GM18502 (cell line): ENCODE data around the gene MMEL1.

ENCODE experiments used
- ATAC-seq: cut with Tn5 transposase; IDR thresholded peaks from one replicate; pipeline ENCODE4 v1.9.1; 2021; ENCODE audit warnings: mild to moderate bottlenecking; ENCODE audit not compliant: unreplicated experiment, poor library complexity

MMEL1 gene

DNA sequence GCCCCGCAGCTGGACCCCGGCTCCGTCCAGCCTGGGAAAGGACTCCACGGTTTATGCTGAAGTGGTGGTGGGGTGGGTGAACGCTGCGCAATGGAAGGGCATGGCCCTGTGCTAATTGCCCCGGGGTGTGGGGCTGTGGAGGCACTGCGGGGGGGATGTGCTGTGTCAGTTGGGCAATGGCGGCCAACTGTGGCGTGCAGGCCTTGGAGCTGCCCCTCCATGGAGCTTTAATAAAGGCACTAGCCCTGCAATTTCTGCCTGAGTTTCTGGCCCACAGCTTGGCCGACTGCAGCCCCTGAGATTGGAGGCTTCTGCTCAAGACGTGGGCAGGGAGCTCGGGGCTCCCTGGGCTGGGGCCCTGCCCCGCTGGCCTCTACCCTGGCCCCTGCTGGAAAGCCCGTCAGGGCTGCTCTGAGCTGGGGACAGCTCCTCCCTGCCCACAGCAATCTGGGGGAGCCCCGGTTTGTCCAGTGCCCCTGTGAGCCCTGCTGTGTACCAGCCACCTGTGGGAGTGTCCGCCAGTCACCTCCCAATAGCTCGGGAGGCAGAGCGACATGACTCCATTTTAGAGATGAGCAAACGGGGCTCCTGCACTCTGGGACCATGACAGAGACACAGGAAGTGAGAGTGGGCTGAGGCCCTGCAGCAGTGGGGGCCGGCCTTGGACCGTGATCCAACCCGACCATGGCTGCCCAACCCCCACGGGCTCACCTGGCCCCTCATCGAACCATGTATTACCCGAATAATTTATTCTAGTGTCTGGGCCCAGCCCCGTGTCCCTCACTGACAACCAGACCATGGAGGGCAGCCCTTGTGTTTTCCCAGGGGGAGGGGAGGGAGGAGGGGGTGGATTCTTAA is 85.4 kb downstream of the MMEL1 start:
- ATAC-seq: no peak

DNA sequence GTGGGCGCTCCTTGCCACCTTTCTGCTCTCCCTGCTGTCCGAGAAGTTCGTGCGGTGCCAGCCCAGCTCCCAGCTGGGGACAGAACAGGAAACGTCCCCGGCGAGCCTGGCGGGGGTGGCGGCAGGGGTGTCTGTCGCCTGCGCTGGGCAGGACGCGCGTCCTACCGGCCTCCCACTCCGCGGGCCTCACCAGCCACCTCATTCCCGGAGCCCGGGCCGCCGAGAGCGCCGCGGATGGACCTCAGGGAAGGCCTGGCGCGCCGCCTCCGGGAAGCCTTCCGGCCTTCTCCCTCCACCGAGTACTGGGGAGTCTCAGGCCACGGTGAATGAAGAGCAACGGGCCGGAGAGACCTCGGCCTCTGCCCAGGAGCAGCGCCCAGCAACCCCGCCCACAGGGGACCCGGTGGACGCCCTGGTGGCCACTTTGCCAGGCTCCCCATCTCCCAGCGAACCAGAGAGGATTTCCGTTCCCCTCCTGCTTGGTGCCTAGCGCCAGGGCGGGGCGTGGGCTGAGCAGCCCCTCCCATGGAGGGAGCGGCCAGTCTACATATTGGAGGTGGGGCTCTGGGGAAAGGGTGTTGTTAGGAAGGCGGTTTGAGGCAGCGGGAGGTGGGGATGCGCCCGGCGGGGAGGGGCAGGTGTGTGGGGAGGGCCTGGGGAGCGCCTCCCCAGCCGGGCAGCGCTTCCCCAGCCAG is 86.2 kb downstream of the MMEL1 start:
- peak; percentile 42 for ATAC-seq

DNA sequence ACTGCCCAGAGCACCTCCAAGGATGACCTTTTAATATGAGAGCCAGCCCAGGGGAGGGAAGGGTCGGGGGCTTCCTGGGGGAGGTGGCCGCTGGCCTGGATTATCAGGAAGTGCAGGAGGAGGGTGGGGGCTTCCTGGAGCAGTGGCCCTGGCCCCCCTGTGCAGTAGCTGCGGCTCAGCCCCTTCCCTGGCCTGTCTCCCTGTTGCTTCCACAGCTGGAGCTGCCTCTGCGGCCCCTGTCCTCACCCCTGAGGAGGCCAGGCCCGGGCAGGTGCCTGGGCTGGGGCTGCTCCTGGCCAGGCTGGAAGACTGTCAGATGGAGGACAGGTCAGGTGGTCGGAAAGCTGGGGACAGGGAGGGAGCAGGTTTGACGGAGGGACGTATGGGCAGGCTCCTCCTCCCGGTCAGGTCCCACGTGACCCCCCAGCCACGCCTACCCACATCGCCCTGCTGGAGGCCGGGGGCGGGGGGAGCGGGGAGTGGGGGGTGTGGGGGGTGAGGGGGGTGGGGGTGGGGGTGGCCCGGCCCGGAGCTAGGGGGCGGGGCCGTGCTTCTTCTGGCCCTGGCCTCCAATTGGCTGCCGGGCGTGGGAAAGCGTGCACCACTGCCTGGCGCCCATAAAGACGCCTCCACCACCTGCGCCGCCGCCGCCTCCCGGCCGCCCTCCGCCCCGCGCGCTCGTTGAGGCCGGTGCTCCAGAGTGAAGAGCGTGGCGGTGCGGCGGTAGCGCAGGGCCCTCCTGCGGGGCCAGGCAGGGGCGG is 86.9 kb downstream of the MMEL1 start:
- ATAC-seq: peak; percentile 42

DNA sequence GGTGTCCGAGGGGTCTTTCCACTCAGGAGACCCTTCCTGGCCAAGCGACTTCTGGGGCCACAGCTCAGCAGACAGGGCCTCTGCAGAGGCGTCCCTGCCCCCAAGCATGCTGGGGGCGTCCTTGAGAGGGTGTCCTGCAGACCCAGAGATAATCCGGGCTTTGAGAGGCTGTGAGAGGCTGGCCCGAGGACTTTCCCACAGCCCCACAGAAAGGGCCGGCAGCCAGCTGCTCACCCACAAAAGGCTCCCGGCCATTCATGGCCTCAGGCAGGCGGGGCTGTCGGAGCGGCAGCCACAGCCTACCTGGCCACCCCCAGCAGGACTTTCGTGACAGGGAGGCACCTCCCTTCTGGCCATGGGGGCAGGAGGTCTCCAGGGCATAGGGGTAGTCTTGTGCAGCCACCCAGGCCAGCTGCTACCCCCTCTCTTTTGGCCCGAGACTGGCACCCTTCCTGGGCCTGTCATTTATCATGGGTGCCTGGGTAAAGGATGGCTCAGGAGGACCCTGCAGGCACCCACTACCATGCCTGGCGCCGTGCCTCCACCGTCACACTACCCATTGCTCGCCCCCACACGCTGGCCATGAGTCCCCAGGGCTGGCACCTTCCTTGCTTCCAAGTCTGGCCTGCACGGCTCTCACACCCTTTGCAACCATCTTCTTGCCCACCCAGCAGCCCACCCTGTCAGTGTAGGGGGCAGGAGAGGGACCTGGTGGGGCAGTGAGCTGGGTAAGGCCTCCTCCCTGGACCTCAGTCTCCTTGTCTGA is 87.8 kb downstream of the MMEL1 start:
- no peak for ATAC-seq

DNA sequence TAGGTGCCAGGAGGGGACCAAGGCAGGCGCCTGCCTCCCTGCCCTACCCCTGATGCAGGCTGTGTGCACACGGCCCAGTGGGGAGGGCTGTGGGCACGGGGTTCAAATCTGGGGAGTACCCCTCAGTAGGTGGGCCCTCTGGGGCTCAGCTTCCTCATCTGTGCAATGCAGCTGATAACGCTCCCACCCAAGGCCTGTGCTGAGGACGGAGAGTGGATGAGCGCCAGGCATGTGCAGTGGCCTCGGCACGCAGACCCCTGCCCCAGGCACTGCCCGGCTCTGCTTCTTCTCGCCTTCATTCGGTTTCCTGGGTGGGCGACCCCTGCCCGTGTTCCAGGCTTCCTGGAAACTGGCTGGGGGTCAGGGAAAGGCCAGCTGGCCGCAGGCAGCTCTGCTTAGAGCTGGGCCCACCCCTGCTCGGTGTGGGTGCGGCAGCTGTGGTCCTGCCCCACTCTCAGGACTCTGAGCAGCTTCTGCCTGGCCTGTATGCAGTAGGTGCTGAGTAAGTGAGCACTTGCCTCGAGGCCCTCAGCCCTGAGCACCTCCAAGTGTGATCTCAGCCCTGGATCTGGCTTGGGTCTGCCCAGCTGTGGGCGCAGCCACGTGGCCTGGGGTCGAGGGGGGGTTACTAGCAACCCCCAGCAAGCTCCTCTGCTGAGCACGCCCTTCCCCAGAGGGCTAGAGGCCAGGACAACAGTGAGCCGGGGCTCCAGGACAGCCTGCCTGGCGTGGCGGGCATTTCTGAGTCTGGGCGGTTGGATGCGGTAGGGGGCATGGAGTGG is 88.5 kb downstream of the MMEL1 start:
- no peak for ATAC-seq

DNA sequence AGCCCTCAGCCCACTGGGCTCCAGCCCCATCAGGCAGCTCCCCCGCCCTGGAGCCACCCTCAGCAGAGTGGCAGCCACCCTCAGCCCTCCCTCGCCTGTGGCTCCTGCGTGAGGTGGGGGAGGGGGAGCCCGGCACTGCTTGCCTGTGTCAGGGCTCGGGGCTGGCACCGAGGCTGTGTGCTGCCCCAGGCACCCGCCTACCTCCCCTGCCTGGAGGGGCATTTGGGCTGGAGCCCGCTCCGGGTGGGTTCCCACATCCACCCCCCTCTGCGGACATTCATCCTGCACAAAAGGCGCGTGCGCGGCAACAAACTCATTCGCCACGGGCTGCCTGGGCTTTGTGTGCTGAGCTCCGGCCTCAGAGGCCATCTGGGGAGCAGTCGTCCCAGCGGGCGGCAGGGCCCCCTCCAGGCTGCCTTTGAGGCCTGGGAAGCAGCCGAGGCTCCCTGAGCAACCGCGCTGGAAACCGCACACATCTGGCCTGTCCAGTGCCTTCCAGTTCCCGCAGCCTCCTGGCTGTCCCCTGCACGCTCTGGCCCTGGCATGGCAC is 89.2 kb downstream of the MMEL1 start:
- ATAC-seq: no peak

DNA sequence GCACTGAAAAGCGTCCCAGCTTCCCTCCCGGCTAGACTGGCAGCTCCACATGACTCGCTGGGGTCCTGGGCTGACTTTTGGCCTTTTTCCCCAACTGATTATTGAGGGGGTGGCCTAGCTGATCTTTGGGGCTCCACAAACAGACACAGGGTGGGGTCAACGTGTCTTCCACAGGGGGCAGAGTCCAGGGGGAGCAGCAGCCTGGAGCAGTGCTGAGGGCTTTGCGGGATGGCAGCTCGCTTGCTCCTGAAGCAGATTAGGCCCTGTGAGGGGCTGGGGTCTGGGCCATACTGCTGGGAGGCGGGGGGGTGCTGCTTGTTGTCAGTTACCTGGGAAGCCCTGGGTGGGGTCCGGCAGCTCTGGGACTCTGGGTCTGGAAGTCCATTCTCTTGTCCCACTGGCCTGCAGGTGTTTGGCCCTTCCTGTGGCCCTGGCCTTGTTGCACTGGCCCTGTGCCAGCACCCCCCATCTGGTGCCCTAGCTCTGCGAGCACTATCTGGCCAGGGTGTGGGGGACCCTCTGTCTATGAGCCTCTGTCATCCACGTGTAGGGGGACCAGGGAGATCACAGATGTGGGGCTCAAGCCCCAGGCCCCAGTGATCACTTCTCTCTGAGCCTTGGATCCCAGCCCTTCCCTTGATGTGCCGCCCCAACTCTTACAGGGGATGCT is 90.4 kb downstream of the MMEL1 start:
- ATAC-seq: no peak

DNA sequence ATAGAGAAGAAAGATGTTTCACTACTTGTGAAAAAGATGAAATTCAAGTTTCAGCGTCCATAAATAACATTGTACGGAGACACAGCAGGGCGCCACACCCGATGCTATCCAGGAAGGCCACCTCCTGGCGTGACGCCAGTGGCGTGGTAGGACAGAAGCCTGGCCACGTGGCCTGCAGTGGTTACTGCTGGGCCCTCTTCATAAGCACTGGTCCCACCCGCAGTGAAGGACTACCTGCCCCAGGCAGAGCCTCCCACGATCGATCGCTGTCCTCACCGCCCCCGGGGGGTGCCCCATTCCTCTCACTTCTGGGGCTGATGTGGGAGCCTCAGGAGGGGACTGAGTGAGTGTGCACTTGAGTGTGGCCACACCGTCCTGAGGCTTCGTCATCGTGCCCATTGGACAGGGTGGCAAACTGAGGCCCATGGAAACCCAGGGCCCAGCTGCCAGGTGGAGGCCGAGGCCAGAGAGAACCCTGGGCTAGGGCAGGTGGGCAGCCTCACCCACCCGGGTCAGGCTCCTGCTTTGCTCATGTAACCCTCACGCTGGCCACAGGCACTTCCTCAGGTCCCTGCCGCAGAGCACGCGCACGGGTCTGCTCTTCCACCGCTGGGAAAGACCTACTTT is 91.1 kb downstream of the MMEL1 start:
- ATAC-seq: no peak

DNA sequence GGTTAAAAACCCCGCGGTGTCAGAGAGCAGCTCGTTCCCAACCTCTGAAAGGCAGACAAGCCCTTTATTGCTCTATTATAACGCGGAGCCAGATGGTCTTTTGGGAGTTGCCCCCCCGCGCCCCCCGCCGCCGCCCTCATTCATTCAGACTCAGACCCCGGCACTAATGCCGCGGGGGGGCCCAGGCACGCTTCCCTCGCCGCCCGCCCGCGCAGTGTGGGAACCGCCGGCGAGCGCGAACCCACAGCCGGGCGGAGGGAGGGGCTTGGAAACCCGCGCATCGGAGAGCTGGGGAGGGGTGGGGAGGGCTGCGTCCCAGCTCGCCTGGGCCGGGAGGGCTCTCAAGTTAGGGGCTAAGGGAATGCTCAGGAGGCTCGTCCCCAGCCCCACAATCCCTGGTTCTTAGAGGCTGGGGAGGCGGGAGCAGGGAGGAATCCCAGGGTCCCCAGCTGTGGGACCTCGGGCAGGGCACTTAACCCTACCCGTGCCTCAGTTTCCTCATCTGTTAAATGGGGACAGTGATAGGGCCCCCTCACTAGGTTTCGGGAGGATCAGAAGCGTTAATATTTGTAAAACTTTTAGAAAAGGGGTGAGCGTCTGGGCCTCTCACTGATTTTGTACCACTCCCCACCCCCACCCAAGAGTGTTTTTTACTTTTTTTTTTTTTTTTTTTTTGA is 91.9 kb downstream of the MMEL1 start:
- ATAC-seq: no peak
